ENCODE measurements around the gene DDRGK1.

DDRGK1 gene

GRCh38 chr20:3172126-3172932 lies 32.2 kb downstream of the DDRGK1 start:
- TF ChIP-seq CTCF (IDR thresholded peaks at IDR 0.05) = no peak
- Mint-ChIP-seq H3K27me3 (ENCODE audit: low read depth, poor library complexity) (peaks cover 49% of the 10 kb centered on the region), H3K27ac (no peak overlapping the region)

GRCh38 chr20:3171391-3172125 lies 32.9 kb downstream of the DDRGK1 start:
- peaks cover 33% of the 10 kb centered on the region for H3K4me1 Mint-ChIP-seq
- DNase-seq = no peak
- H3K27me3 Mint-ChIP-seq (ENCODE audit: low read depth, poor library complexity) = peaks cover 52% of the 10 kb centered on the region
- H3K9me3 Mint-ChIP-seq = no peaks in the 10 kb centered on the region
- H3K4me3 Mint-ChIP-seq = peak overlapping the region; percentile 83
- no peaks in the 10 kb centered on the region for H3K36me3 Mint-ChIP-seq (ENCODE audit: low read depth)
- no peak for TF ChIP-seq CTCF (IDR thresholded peaks at IDR 0.05)
- no peak overlapping the region for H3K27ac Mint-ChIP-seq

More at GRCh38 chr20:3172126-3172932, 32.2 kb downstream of the DDRGK1 start:
- Mint-ChIP-seq H3K4me1 (peaks cover 33% of the 10 kb centered on the region), H3K4me3 (peak overlapping the region; percentile 83), H3K36me3 (ENCODE audit: low read depth) (no peaks in the 10 kb centered on the region), H3K9me3 (no peaks in the 10 kb centered on the region)
- no peak for DNase-seq

- Mint-ChIP-seq H3K9me3 (no peaks in the 10 kb centered on the region), H3K36me3 (ENCODE audit: low read depth) (no peaks in the 10 kb centered on the region), H3K4me1 (peaks cover 16% of the 10 kb centered on the region), H3K27me3 (ENCODE audit: low read depth, poor library complexity) (peaks cover 52% of the 10 kb centered on the region), H3K4me3 (peak overlapping the region; percentile 64), H3K27ac (no peak overlapping the region)
- no peak for DNase-seq
- no peak for TF ChIP-seq CTCF (IDR thresholded peaks at IDR 0.05)
Measured at GRCh38 chr20:3168829-3169590, 35.5 kb downstream of the DDRGK1 start.

GRCh38 chr20:3168079-3168828 lies 36.2 kb downstream of the DDRGK1 start:
- DNase-seq = peak; percentile 39
- peaks cover 22% of the 10 kb centered on the region for H3K4me1 Mint-ChIP-seq
- H3K27ac Mint-ChIP-seq = no peak overlapping the region

More at GRCh38 chr20:3168079-3168828, 36.2 kb downstream of the DDRGK1 start:
- peaks cover 52% of the 10 kb centered on the region for H3K27me3 Mint-ChIP-seq (ENCODE audit: low read depth, poor library complexity)
- peak overlapping the region; percentile 64 for H3K4me3 Mint-ChIP-seq
- H3K9me3 Mint-ChIP-seq = no peaks in the 10 kb centered on the region
- TF ChIP-seq CTCF (IDR thresholded peaks at IDR 0.05) = no peak
- H3K36me3 Mint-ChIP-seq (ENCODE audit: low read depth) = no peaks in the 10 kb centered on the region

All from nephron progenitor cell (in vitro differentiated cells).